HG02852 (cell line): Measurements from ENCODE around the gene SLC27A2.
"Not testable (repeated sequence)": the region's sequence is repeated elsewhere in the genome, so short reads cannot be mapped to it uniquely, and the experiment has no call there.

Experiments used
- ATAC-seq: cut with Tn5 transposase; IDR thresholded peaks from one replicate; pipeline ENCODE4 v1.9.1; 2021; ENCODE audit warnings: mild to moderate bottlenecking, moderate library complexity; ENCODE audit not compliant: unreplicated experiment

The SLC27A2 gene

DNA sequence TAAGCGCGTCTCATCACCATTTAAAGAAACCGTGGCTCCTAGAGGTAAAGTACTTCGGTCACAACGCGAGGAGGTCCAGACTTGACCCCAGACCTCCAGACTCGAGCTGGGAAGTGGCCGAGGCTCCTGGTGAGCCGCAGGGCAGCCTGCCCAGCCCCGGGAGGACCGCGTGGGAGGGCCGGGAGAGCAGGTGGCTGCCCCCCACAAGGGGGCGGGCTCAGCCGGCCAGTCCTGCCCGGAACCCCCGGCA is at the start of gene SLC27A2:
Gene SLC27A2 (plus strand): TSS at position 228 of the 250 bp plus-strand sequence. CDS start 232 bp downstream, outside the sequence.
- ATAC-seq: no peak

DNA sequence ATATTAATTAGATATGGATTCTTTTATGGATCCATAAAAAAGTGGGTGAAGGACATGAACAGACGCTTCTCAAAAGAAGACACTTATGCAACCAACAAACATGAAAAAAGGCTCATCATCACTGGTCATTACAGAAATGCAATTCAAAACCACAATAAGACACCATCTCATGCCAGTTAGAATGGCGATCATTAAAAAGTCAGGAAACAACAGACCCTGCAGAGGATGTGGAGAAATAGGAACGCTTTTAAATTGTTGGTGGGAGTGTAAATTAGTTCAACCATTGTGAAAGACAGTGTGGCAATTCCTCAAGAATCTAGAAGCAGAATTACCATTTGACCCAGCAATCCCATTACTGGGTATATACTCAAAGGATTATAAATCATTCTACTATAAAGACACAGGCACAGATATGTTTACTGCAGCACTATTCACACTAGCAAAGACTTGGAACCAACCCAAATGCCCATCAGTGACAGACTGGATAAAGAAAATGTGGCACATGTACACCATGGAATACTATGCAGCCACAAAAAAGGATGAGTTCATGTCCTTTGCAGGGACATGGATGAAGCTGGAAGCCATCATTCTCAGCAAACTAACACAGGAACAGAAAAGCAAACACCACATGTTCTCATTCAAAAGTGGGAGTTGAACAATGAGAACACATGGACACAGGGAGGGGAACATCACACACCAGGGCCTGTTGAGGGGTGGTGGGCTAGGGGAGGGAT is 49.6 kb upstream of the SLC27A2 start:
- not testable (repeated sequence) for ATAC-seq

DNA sequence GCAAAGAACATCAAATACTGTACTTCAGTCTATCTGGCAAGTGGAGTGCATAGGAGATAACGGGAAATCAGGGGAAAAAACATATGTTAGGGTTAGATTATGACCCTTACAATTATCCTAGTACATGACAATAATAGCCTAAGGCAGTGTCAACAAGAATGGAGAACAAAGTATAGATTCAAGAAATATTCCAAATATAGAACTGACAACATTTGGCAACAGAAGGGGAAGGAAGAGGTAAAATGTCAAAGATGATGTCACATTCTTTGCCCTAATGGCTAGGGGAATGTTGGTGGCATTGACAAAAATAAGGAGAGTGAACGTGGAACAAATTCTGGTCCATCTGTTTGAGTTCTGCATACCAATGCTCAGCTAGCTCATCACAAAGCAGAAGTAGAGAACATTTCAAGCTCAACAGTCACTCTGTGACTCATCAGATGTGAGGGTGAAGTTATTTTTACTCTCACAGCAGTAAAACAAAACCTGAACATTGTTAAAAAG is 47.4 kb upstream of the SLC27A2 start:
- peak; percentile 86 for ATAC-seq

DNA sequence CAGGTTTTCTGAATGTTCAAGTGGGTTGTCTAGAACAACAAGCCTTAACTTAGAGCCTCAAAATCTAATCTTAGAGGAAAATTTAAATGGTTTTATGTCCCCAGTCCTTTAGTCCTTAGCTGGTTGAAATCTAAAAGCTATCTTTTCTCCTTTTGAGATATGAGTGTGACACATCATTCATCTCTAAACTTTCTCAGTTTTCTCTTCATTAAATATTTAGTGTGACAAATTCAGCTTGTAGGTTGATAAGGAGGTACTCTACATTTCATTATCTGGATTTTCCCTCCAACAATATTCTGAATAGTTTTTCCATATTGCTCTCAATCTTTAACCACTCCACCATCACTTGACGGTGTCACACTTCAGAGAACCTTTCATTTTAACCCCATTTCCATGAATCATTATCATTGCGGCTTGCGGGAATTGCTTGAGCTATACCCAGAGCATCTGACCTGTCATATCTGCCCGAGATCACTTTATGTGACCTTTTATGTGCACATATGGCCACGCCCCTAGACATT is 46.9 kb upstream of the SLC27A2 start:
- peak; percentile 43 for ATAC-seq

DNA sequence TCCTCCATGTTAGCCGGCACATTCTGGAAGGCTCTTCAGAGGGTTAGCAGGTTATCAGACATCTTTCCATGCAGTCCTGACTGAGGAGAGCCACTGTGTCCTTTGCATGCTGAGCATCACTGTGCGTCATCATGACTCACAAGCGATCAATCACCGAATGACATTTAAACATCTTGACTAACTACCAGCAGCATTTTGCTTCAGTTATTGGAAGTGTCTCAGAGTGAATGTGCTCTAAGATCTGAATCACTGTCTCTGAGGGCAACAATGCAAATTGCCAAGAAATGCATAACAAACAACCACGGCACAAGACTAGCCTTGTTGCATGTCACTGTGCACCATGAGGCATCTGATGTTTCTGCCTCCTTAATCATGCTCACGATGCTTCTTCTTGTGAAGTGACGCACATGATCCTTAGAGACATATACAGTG is 44.6 kb upstream of the SLC27A2 start:
- no peak for ATAC-seq

DNA sequence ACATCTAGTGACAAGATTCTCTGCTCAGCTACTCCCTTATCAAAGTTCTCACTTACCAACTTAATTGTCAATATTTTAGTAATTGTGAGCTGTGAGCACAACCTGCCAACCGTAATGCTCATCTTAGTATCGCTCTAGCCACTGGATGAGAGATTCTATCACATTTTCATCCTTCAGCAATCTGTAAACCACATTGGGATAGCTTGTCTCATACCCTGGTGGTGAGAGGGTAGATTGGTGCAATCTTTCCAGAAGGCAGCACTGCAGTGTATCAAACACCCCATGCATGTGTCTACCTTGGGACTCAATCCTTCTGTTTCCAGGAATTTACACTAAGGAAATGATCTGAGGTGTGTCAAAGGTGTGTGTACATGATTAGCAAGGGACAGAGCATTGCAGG is 44.1 kb upstream of the SLC27A2 start:
- no peak for ATAC-seq

DNA sequence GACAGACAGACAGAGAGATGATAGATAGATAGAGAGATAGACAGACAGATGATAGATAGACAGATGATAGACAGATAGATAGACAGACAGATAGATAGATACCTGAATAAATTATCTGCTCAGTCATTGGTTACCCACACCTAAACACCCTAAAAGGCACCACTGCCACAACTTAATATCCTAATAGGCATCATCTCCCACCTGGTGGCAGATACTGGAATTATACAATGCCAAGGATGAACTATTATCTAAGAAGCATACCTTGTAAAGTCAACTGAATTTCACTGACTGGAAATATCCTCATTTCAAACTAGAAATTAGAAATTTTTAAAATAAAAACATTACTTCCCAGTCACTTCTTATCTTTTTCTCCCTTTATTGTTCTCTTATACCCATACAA is 43.6 kb upstream of the SLC27A2 start:
- ATAC-seq: no peak

DNA sequence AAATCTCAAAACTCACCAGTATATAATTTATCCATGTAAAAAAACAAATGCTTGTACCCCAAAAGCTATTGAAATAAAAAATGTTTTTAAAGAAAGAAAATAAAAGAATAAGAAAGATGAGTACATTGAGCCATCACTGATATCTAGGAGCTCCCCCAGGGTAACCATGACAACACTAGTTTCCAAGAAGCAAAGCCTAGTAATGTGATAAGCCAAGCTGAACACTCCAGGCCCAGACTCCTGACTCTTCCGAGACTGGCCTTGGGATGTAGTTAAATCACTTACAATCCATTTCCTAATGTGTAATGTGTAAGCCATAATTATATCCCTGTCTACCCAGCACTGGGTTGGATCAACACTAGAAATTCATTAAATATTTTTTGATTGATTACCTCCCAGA is 41.9 kb upstream of the SLC27A2 start:
- no peak for ATAC-seq

DNA sequence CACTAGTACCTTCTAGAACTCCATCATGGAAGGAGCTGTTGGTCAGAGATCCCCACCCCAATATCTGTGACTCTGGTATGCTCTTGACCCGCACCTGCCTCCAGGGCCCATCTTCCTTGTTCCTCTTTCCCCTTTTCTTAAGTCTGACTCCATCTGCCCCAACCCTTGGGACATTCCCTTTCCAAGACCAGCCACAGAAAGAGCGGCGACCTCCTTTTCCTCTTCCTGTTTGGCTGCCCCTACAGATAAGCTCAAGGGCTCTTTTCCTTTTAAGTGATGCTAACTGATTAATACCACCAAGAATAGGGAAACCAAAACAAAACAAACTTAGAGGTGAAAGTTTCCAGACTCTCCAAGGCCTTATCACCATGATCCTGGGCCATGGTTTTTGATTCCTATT is 41.0 kb upstream of the SLC27A2 start:
- ATAC-seq: no peak

DNA sequence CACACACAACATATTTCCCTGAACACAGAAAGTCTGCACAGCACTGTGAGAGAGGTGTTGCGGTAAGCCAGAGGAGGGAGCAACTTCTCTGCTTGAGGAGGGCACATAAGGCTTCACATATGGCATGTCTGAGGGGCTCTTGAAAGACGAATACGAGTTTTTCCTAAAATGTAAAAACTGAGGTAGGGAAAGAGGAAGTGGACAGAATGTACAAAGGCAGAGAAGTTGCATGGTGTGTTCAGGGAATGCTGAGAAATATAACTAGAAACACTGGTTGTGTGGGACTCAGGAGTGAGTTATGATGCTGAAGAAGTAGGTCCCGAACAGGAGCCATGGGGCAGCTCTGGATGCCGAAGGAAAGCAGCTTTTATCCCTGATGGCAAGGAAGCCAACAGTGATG is 40.1 kb upstream of the SLC27A2 start:
- ATAC-seq: no peak

DNA sequence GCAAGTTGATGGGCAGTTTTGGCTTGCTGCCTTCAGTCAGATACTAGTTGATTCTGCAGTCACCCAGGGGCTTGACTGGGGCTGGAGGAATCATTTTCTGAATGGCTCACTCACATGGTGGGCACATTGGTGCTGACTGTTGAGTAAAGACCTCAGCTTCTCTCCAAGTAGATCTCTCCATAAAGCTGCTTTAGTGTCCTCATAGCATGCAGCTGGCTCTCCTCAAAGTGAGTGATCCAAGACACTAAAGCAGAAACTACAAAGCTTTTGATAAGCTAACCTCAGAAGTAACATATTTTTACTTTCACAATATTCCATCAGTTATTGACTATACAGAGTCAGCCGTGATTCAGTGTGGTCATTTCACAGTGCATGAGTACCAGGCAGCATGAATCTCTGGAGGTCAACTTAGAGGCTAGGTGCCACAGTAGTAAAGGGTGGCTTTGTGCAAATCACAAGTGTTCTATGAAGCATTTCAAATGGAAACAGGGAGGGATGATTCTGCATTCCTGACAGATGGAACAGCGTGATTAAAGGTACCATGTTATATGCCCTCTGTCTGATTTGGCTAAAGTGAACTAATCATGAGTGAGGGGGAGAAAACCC is 38.6 kb upstream of the SLC27A2 start:
- ATAC-seq: no peak

DNA sequence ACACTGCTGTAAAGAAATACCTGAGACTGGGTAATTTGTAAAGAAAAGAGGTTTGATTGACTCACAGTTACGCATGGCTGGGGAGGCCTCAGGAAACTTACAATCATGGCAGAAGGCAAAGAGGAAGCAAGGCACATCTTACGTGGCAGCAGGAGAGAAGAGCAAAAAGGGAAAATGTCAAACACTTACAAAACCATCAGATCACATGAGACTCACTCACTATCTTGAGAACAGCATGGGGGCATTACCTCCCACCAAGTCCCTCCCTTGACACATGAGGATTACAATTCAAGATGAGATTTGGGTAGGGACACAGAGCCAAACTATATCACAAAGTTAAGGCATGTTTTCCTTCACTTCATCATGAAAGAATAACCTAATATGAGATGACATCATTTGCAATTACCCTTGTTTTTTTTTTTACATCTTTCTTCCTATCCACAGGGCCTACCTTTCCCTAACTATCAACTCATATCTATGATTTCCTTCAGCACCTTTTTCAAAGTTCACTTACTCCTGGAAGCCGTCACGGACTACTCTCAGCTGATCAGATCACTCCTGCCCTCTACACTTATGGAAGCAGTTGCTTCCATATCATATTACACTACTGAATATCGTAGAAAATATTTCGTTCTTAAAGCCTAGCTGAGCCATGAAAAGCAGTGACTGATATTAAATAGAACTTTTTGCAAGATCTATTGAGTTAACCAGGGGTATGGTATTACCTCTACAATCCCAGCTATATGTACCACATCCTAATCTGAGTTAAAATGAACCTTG is 37.5 kb upstream of the SLC27A2 start:
- no peak for ATAC-seq

DNA sequence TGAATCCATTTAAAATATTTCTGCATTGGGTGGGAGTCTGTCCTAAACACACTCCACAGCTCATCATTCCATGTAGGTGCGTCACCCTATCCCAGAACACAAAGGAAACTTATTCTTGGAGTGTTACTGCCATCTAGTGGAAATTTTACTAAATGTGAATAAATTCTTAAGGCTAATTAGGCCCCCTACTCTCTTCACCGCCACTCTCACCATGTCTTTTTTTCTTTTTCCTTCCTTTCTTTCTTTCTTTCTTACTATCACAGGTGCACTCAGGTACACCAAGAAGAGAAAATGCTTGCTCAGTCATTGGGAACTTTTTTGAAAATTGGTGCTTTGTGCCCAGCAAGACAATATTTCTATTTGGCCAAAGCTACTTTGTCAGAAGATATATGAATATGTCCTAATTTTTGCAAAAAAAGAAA is 36.5 kb upstream of the SLC27A2 start:
- ATAC-seq: no peak

DNA sequence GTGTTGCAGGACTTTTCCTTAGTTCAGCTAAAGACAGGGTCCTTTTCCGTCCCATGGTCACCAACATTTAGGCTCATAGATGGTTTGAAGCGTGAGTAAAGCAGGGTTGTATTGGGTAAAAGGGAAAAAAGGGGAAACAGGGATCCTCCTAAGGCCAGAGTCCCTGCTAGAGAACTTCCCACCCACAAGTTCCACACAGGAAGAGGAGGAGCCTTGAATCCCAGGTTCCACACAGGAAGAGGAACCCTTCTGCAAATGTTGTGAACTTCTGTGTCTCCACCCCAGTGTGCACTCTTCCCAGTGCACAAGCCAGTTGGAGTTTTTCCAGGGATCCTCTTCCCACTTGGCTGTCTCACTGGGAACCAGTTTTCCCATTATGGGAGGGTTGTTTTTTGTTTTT is 35.4 kb upstream of the SLC27A2 start:
- no peak for ATAC-seq

DNA sequence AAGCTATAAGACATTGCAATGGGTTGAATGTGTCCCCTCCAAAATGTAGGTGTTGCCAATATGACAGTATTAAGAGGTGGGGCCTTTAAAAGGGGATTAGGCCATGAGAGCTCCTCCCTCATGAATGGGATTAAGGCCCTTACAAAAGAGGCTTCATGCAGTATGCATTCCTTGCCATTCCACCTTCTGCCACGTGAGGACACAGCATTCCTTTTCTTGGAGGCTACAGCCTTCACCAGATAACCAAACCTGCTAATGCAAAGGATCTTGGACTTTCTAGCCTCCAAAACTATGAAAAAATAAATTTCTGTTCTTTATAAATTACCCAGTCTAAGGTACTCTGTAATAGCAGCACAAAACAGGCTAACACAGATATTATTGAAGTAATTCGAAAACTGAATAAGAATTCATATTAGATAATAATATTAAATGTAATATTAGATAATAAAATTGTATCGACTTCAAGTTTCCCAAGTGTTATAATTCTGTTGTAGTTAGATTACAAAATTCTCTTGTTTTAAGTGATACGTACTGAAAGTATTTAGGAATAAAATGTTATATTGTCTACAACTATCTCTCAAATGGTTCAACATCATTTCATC is 33.5 kb upstream of the SLC27A2 start:
- ATAC-seq: no peak

DNA sequence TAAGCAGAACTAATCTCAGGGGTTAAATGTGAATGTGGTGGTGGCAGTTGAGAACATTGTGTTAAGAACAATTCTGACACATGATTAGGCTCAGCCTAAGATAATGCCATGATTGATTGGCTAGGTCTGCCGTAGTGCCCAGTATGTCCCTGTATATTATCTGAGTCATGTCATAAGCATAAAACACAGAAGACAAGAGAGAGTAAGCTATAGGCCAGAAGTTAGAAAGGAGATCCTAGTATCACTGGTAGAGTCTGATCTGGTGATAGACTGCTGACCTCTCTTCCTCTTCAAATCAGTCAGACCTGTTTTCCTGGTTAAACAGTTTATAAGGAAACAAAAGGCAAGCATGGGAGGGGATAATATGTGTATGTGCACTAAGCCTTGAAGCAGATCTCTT is 32.9 kb upstream of the SLC27A2 start:
- ATAC-seq: no peak

DNA sequence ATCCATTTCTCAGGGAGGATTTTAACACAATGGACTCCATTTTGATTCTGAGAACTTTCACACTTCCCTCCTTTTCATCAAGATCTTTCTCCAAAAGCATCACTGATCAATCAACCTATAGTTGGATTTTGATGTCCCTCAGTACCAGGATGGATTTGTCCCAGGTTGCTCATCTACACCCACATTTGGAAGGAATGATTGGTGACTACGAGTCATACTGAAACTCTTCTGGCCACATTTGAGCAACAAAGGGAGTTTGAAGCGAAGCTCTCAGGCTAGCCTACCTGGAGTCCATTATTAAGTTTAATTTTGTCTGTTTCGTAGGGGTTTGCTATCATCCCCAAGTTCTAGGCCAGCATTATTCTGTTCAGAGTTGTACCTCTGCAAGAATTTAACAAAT is 31.6 kb upstream of the SLC27A2 start:
- ATAC-seq: no peak

DNA sequence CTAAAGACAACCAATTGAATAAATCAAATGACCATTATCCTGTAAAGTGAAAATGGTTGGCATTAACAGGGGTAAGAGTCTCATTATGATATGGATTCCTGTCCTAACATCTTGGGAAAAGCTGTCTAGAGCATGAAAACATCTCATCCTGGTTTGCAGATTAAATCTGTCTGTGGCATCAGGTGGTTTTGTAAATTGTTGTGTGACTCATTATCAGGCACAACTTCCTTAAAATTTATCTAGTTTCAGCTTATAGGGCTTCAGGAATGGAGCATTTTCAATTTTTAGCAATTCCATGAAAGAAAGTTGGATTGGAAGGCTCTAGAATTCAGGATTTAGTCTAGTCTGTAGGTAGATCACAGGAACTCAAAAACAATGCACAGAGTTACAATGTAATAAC is 31.1 kb upstream of the SLC27A2 start:
- ATAC-seq: no peak

DNA sequence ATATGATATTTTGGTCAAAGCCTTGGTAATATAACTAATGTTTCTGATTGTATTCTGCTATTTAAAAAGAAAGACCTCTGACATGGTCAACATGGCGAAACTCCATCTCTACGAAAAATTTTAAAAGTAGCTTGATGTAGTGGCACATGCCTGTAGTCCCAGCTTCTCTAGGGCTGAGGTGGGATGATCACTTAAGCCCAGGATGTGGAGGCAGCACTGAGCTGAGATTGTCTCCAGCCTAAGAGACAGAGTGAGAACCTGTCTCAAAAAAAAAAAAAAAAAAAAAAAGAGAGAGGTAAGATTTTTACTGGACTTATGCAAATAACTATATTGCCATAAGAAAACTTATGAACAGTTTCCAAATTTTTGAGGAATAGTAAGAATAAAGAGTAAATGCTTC is 30.5 kb upstream of the SLC27A2 start:
- no peak for ATAC-seq

DNA sequence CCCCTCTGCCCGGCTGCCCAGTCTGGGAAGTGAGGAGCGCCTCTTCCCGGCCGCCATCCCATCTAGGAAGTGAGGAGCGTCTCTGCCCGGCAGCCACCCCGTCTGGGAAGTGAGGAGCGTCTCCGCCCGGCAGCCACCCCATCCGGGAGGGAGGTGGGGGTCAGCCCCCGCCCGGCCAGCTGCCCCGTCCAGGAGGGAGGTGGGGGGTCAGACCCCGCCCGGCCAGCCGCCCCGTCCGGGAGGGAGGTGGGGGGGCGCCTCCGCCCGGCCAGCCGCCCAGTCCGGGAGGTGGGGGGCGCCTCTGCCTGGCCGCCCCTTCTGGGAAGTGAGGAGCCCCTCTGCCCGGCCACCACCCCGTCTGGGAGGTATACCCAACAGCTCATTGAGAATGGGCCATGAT is 23.8 kb upstream of the SLC27A2 start:
- not testable (repeated sequence) for ATAC-seq

DNA sequence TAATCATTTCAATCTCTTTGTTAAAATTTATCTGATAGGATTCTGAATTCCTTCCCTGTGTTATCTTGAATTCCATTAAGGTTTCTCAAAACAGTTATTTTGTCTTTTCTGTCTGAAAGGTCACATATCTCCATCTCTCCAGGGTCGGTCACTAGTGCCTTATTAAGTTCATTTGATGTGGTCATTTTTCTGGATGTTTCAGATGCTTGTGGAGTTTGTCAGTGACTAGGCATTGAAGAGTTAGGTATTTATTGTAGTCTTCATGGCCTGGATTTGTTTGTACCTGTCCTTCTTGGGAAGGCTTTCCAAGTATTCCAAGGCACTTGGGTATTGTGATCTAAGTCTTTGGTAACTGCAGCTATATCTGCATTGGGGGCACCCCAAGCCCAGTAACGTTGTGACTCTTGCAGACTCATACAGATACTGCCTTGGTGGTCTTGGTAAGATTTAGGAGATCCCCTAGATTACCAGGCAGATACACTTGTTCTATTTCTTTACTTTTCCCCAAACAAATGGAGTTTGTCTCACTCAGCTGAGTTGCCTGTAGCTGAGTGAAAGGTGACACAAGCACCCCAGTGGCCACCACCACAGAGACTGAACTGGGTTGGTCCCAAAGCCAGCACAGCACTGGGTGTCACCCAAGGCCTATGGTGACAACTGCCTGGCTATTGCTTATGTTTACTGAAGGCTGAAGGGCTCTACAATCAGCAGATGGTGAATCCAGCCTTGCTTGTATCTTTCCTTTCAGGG is 18.9 kb upstream of the SLC27A2 start:
- ATAC-seq: no peak
